WTC11 (cell line): ENCODE measurements around the gene NUP98. TPM values are rescaled to one million over a fixed set of nuclear protein-coding genes. Genes with fewer than 3 reads are reported as not detected.

Experiments used
- ATAC-seq: fragments of 200-7000 bp; cut with Tn5 transposase; 2 replicates; pipeline ENCODE4 v1.10.0; 2021; ENCODE audit warnings: mild to moderate bottlenecking, moderate library complexity
- CTCF ChIA-PET: fragments of 300-600 bp; sonication (Branson Sonifier 250); formaldehyde crosslinking; loops from one replicate; lab custom pipeline; 2021; ENCODE audit warnings: antibody characterized with exemption; lab: Charles Lee
- POLR2A ChIA-PET: fragments of 350-600 bp; sonication (Branson Sonifier 250); formaldehyde crosslinking; loops from one replicate; lab custom pipeline; 2021; ENCODE audit warnings: antibody characterized with exemption; lab: Charles Lee
- DNase-seq: peaks from one replicate; pipeline ENCODE4 v3.0.0; 2021; ENCODE audit warnings: low spot score
- H3K27ac Mint-ChIP-seq: 2 replicates; pipeline ENCODE4 v1.8.0; 2021; ENCODE audit warnings: mixed read lengths
- H3K27me3 Mint-ChIP-seq: 2 replicates; pipeline ENCODE4 v1.8.0; 2021; ENCODE audit warnings: low read depth, mild to moderate bottlenecking, moderate library complexity, mixed read lengths
- H3K36me3 Mint-ChIP-seq: 2 replicates; pipeline ENCODE4 v1.8.0; 2021; ENCODE audit warnings: mixed read lengths
- H3K4me1 Mint-ChIP-seq: 2 replicates; pipeline ENCODE4 v1.8.0; 2022; ENCODE audit warnings: mixed read lengths
- H3K4me3 Mint-ChIP-seq: 2 replicates; pipeline ENCODE4 v1.8.0; 2021; ENCODE audit warnings: mild to moderate bottlenecking, moderate library complexity, mixed read lengths
- H3K9me3 Mint-ChIP-seq: 2 replicates; pipeline ENCODE4 v1.8.0; 2021; ENCODE audit warnings: mixed read lengths
- ATF1 ChIP-seq: sonication (generic); formaldehyde crosslinking; IDR thresholded peaks from 2 replicates; pipeline ENCODE4 v1.8.1; 2023; ENCODE audit warnings: mild to moderate bottlenecking, moderate library complexity, missing genetic modification reagents
- CREM ChIP-seq: sonication (generic); formaldehyde crosslinking; IDR thresholded peaks from 2 replicates; pipeline ENCODE4 v1.8.1; 2022; ENCODE audit warnings: mild to moderate bottlenecking, missing genetic modification reagents, moderate library complexity
- FOXP4 ChIP-seq: sonication (generic); formaldehyde crosslinking; IDR thresholded peaks from 2 replicates; pipeline ENCODE4 v1.8.0; 2022; ENCODE audit warnings: mild to moderate bottlenecking, missing genetic modification reagents
- GRHL2 ChIP-seq: fragments of 250-450 bp; sonication (Bioruptor Pico); IDR thresholded peaks from 2 replicates; pipeline ENCODE4 v1.8.0; 2022; ENCODE audit warnings: mild to moderate bottlenecking, moderate library complexity; ENCODE audit not compliant: insufficient replicate concordance, severe bottlenecking
- HMGA2 ChIP-seq: fragments of 250-450 bp; sonication (Bioruptor Pico); IDR thresholded peaks from 2 replicates; pipeline ENCODE4 v1.4.0; 2021; ENCODE audit warnings: mild to moderate bottlenecking, moderate library complexity
- NR2C2 ChIP-seq: sonication (generic); formaldehyde crosslinking; IDR thresholded peaks from 2 replicates; pipeline ENCODE4 v1.8.0; 2022; ENCODE audit warnings: mild to moderate bottlenecking, missing genetic modification reagents
- PRRX2 ChIP-seq: fragments of 250-450 bp; sonication (Bioruptor Pico); IDR thresholded peaks from 2 replicates; pipeline ENCODE4 v1.8.0; 2021; ENCODE audit warnings: mild to moderate bottlenecking
- RORB ChIP-seq: fragments of 250-450 bp; sonication (Bioruptor Pico); IDR thresholded peaks from 2 replicates; pipeline ENCODE4 v1.9.0; 2021; ENCODE audit warnings: mild to moderate bottlenecking
- SMAD3 ChIP-seq: sonication (generic); formaldehyde crosslinking; IDR thresholded peaks from 2 replicates; pipeline ENCODE4 v1.8.0; 2022; ENCODE audit warnings: missing genetic modification reagents, mild to moderate bottlenecking, borderline replicate concordance
- TCF7 ChIP-seq: sonication (generic); formaldehyde crosslinking; IDR thresholded peaks from 2 replicates; pipeline ENCODE4 v1.8.0; 2022; ENCODE audit warnings: mild to moderate bottlenecking, low read depth, missing genetic modification reagents, moderate library complexity
- USF2 ChIP-seq: sonication (generic); formaldehyde crosslinking; IDR thresholded peaks from 2 replicates; pipeline ENCODE4 v1.8.1; 2023; ENCODE audit warnings: mild to moderate bottlenecking, missing genetic modification reagents, moderate library complexity
- ZNF138 ChIP-seq: sonication (generic); formaldehyde crosslinking; conservative IDR thresholded peaks from 2 replicates; pipeline ENCODE4 v1.8.1; 2022; ENCODE audit warnings: mild to moderate bottlenecking, moderate library complexity, missing genetic modification reagents
- ZNF281 ChIP-seq: sonication (generic); formaldehyde crosslinking; IDR thresholded peaks from 2 replicates; pipeline ENCODE4 v1.8.0; 2023; ENCODE audit warnings: mild to moderate bottlenecking, missing genetic modification reagents
- ZSCAN18 ChIP-seq: fragments of 250-450 bp; sonication (Bioruptor Pico); IDR thresholded peaks from 2 replicates; pipeline ENCODE4 v2.1.2; 2022; ENCODE audit warnings: mild to moderate bottlenecking, moderate library complexity
- total RNA-seq: library from RNA; stranded (reverse); gene quantifications from 3 replicates; pipeline ENCODE4 v1.2.3, GENCODE V29; 2021
- TF ChIP-seq, protein P1 (sequence below): sonication (generic); formaldehyde crosslinking; IDR thresholded peaks from 2 replicates; pipeline ENCODE4 v1.8.0; 2022; ENCODE audit warnings: mild to moderate bottlenecking, missing genetic modification reagents

Gene NUP98
- total RNA-seq, 1 experiment from 2014 or later, result 81.4 TPM

GRCh38 chr11:3737386-3737933, 59.9 kb downstream of the NUP98 start (continued):
- no peak for TF ChIP-seq ZSCAN18

GRCh38 chr11:3736816-3737215, 60.5 kb downstream of the NUP98 start:
- ChIA-PET POLR2A (no interaction called here), CTCF (no interaction called here)
- ATAC-seq, result no peak
- no peak for DNase-seq
- H3K9me3 Mint-ChIP-seq, result no peaks in the 10 kb centered on the region
- H3K4me1 Mint-ChIP-seq, result no peaks in the 10 kb centered on the region
- no peak overlapping the region for H3K4me3 Mint-ChIP-seq
- H3K27me3 Mint-ChIP-seq, result no peaks in the 10 kb centered on the region
- TF ChIP-seq HMGA2, result no peak
- TF ChIP-seq SMAD3 (CRISPR knock-in tag), result no peak
- TF ChIP-seq ATF1 (CRISPR knock-in tag), result no peak
- TF ChIP-seq USF2 (CRISPR knock-in tag), result no peak
- TF ChIP-seq ZNF281 (CRISPR knock-in tag), result no peak
- TF ChIP-seq TCF7 (CRISPR knock-in tag), result no peak
- TF ChIP-seq NR2C2 (CRISPR knock-in tag), result no peak
- TF ChIP-seq CREM, result no peak
- no peak for TF ChIP-seq FOXP4 (CRISPR knock-in tag)
- no peak for TF ChIP-seq GRHL2 (CRISPR knock-in tag)
- no peak for TF ChIP-seq ZNF138
- TF ChIP-seq RORB (CRISPR knock-in tag), result no peak
- no peak overlapping the region; the same call in 1 of the 2 replicates for H3K27ac Mint-ChIP-seq
- H3K36me3 Mint-ChIP-seq, result peaks cover 67% of the 10 kb centered on the region

DNA sequence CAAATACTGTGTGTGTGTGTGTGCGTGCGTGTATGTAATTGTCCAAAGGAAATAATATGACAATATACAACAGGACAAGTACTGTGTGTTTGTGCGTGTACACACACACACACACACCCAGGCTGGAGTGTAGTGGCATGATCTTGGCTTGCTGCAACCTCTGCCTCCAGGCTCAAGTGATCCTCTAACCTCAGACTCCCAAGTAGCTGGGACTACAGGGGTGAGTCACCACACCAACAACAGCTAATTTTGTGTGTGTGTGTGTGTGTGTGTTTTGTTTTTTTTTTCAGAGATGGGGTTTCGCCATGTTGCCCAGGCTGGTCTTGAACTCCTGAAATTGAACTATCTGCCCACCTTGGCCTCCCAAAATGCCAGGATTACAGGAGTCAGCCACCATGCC, 61.5 kb downstream of the NUP98 start:
- TF ChIP-seq TCF7 (CRISPR knock-in tag) (no peak), HMGA2 (no peak), PRRX2 (CRISPR knock-in tag) (no peak)
- TF ChIP-seq, protein P1, sequence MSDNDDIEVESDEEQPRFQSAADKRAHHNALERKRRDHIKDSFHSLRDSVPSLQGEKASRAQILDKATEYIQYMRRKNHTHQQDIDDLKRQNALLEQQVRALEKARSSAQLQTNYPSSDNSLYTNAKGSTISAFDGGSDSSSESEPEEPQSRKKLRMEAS, result no peak
- Mint-ChIP-seq H3K27me3 (no peaks in the 10 kb centered on the region), H3K4me1 (no peaks in the 10 kb centered on the region), H3K9me3 (no peaks in the 10 kb centered on the region), H3K4me3 (no peak overlapping the region), H3K36me3 (peaks cover 67% of the 10 kb centered on the region), H3K27ac (no peak overlapping the region)
- POLR2A ChIA-PET, result no interaction called here
- no peak for DNase-seq
- ATAC-seq, result no peak
- CTCF ChIA-PET, result interaction anchor here (0.6 kb wide), 1 partner anchor 750 kb away, joined by 3 read pairs; no protein-coding TSS in a partner anchor
